Effector CD4-positive, alpha-beta T cell (primary cell): ENCODE measurements around the gene QPRT.
"Not testable (repeated sequence)": the region's sequence is repeated elsewhere in the genome, so short reads cannot be mapped to it uniquely, and the experiment has no call there.

Source experiments
- DNase-seq: peaks from one replicate; pipeline ENCODE4 v3.0.0-alpha.2; 2020
- total RNA-seq: gene quantifications from one replicate; lab custom pipeline; 2026; lab: John Stamatoyannopoulos, UW

Gene QPRT
- total RNA-seq, result 1.5 reads per million

DNA sequence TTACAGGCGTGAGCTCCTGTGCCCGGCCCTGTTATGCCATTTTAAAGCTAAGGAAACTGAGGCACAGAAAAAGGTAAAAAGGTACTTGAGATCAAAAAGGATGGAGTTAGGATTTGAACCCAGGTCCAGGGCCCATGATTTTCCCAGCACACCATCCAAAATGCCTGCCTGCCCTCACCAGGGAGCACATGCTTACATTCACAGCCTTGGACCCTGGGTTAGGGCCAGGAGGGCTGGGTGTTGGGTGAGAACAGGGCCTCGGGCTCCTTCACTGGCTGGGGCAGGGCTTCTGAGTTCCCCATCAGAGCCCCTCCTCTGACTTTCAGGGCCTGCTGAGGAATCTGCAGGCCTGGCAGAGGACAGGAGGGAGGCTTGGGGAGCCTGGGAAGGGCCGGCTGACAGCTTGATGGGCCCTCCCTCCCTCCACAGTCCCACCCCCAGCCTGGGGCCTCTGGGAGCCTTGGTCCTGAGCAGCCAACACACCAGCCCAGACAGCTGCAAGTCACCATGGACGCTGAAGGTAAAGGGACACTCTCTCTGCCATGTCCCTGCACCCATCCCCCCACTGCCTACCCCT, at the start of gene QPRT:
TSS of gene QPRT (plus strand) at position 490 of the 577 bp plus-strand sequence. CDS start at position 508, 18 bp downstream.
- DNase-seq, result no peak

DNA sequence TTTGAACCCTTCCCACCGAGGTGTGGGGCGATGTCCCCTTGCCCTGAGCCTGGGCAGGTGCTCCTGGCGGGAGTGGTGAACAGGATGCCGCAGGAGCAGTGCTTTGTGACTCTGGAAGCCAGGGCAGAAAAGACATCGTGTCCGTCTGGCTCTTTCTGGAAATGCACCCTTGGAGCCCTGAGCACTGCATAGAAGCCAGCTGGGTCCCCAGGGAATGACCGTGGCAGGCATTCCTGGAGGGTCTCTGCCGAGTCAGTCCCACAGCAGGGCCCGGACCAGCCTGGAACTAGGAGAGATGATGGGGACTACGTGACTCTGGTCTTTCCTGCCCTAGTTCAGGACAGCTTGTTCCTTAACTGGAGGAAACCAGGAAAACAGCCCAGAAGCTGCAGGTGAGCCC, 49.7 kb upstream of the QPRT start:
- not testable (repeated sequence) for DNase-seq

DNA sequence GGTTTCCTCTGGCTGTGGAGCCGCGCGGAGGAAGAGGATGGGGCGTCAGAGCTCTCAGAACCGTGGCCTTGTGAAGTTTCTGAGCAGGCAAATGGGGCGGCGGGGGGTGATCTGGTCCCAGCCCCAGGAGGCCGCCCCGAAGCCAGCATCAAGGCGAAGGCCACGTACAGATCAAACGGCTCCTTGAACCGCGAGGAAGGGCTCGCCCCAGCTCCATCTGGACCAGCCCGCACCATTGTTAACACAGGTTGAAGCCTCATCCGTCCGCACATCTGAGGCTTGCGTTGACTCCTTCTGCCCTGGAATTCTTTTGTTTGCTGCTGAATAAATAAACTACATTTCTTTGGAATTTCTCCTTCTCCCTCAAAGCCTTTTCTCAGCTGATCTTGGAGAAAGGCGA, 47.3 kb upstream of the QPRT start:
- DNase-seq, result not testable (repeated sequence)

DNA sequence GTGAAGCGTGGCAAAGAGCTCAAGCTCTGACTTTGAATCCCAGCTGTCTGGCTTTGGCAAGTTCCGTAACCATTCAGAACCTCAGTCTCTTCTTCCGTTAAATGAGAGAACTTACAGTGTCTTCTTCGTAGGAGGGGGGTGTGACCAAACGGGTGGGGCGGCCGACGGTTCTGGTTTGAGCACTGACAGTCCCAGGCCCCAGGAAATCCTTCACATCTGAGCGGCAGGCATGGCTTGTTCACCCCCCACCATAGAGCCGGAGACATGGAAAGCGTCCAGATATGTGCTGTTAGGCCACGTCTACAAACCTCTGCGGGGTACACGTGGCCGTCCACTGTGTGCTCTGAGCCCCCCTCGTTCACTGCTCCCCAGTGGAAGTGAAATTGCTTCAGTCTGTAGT, 43.1 kb upstream of the QPRT start:
- not testable (repeated sequence) for DNase-seq

DNA sequence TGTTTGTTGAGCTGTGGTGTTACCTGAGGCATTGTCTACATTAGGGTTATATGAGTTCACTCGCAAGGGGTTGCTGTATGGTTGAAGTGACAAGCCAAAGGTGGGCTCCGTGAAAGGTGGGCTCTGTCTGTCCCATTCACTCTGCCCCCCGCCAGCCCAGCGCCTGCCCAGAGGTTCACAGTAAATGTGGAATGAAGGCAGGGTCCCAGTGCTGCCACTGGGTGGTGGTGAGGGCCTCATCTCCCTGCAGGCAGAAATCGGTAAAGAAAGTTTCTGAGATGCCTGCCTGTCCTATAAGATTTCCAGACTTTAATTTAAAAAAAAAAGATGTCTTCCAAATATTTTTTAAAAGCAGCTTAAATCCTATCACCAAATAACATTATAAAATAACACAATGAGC, 42.6 kb upstream of the QPRT start:
- DNase-seq, result not testable (repeated sequence)

DNA sequence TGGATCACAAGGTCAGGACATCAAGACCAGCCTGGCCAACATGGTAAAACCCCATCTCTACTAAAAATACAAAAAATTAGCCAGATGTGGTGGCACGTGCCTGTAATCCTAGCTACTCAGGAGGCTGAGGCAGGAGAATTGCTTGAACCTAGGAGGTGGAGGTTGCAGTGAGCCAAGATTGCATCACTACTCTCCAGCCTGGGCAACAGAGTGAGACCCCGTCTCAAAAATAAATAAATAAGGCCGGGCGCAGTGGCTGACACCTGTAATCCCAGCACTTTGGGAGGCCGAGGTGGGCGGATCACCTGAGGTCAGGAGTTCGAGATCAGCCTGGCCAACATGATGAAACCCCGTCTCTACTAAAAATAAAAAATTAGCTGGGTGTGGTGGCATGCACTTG, 40.2 kb upstream of the QPRT start:
- not testable (repeated sequence) for DNase-seq

DNA sequence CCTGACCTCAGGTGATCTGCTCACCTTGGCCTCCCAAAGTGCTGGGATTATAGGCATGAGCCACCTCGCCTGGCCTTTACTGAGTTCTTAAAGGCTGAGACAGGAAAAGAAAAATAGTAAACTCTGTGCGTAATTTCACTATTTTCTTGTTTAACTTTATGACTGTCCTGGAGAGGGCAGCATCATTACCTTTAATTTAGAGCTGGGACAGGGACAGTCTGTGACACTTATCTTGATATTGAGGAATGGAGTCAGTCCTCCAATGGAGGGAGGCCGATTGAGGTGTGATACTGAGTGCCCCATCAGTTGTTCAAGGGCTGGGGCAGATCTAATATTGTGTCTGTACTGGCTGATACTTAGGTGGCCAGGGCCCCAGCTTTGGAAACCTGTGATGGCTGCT, 37.4 kb upstream of the QPRT start:
- DNase-seq, result no peak

DNA sequence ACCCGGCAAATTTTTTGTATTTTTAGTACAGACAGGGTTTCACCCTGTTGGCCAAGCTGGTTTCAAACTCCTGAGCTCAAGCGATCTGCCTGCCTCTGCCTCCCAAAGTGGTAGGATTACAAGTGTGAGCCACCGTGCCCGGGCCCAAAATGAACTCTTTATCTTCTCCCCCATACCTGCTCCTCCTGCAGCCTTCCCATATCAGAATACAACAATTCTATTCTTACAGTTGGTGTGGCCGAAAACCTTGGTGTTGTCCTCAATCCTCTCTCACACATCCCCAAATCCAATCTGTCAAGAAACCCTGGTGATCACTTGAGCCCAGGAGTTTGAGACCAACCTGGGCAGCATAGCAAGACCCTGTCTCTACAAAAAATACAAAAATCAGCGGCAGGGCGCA, 35.4 kb upstream of the QPRT start:
- no peak for DNase-seq

DNA sequence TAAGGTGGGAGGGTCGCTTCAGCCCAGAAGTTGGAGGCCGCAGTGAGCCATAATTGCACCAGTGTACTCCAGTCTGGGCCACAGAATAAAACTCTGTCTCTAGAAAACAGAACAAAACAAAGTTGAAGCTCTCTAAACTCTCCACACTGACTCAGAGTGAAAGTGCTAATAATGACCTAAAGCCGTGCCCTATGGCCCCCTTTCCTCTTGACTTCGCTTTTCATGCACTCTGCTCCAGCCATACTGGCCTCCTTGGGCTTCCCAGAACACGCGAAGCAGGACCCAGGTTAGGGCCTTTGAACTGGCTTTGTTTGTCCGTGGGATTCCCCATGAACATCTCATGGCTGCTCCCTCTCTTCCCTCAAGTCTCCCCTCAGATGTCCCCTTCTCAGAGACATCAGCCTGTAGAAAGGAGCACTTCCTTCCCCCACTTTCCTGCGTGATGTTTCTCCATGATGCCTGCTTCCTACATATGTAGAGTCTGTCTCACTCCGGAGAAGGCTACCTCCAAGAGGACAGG, 34.6 kb upstream of the QPRT start:
- DNase-seq, result no peak

DNA sequence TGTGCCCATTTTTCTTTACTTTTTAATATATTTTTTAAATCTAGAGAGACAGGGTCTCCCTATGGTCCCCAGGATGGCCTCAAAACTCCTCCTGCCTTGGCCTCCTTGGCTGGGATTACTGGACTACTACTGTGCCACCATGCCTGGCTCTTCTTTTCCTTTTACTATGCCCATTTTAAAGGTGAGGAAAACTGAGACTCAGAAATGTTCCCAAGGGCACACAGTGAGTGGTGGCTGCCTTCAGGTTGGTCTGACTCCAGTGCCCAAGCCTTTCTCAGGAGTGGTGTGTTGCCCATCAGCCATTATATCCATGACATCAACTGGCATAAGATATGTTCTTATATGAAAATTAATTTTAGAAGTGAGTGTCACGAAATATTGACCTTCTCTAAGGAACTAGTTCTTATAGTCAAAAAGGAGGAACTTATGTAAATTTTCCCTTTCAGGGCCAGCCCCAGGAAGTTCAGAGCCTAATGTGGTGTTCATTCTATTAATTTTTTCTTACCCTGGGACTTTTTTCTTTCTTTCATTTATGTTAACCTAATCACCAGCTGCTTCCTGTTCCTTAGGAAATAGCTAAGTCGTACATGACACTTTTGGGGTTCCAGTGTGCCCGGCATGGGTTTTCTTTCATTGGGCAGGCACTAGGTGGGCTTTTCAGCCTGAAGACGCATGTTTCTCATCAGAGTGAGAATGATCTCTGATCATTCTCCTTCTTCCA, 33.8 kb upstream of the QPRT start:
- DNase-seq, result no peak

DNA sequence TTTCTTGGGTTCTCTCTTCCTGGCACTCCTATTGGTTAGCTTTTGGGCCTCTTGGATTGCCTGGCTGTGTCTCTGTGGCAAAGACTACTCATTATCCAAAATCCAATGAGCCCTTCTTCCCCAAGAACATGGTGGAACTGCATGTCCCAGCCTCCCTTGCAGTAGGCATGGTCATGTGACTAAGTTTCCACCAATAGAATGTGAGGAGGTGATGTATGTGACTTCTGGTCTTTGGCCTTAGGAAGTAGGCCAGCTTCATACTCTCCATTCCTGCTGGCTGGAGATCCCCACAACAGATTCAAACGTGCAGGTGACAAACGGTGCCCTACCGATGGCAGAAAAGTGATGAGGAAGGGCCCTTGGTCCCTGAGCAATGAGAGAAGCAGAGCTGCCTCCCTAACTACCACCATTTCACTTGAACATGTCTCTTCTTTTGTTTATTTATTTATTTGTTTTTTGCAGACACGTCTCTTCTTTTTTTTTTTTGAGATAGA, 33.2 kb upstream of the QPRT start:
- DNase-seq, result no peak

DNA sequence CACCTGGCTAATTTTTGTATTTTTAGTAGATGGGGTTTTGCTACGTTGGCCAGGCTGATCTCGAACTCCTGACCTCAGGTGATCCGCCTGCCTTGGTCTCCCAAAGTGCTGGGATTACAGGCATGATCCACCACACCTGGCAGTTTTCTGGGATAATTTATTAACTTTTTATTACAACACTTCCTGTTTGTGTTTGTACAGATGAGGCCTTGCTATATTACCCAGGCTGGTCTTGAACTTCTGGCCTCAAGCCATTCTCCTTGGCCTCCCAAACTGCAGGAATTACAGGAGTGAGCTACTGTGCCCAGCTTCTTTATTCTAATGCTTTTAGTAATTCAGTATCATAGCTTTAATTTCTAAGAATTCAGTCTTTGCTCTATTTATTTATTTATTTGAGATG, 32.0 kb upstream of the QPRT start:
- no peak for DNase-seq

DNA sequence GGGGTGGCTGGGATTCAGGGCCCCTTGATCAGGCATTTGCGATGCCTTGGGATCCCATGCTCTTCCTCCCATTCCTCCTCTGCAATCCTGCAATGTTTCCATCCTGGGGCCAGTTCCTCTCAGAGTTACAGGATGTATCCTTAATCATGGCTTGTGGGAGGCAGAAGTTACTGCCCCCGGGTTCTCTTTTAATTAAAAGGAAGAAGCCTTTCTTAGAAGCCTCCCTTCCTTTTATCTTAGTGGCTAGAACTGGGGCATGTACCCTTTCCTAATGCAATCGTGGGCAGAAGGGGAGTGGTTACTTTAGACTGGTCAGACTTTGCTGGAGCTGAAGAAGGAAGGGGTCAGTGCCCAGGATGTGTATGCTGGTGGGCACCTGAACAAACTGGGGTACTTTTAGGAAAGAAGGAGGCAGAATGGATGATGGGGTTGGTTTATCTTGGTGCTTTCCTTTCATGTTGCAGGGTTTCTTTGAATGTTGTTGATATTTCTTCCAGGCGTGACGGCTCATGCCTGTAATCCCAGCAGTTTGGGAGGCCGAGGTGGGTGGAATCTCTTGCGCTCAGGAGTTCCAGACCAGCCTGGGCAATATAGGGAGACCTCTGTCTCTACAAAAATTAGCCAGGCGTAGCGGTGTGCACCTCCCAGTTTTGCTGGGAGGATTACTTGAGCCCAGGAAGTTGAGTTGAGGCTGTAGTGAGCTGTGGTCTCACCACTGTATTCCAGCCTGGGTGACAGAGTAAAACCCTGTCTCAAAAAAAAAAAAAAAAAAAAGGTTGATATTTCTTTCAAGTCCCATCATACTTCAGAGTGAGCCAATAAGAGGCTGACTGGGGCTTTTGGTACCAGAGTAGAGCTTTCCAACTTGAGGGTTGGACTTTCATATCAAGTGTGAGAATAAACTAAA, 29.1 kb upstream of the QPRT start:
- no peak for DNase-seq

DNA sequence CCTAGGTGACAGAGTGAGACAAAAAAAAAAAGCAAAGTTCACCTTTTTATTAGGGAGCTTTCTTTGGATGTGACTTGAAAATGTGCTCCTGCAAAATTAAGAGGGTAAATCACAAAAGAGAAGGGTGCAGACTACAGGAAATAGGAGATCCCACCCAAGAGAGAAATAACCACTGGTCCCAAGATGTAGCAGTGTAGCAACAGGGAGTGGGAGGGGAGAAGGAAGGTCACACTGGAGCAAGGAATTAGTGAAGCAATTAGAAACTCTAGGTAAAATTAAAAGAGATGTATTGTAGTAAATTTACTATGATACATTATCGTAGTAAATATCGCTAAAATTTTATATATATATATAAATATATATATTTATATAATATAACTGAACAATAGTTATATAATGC, 28.2 kb upstream of the QPRT start:
- no peak for DNase-seq

DNA sequence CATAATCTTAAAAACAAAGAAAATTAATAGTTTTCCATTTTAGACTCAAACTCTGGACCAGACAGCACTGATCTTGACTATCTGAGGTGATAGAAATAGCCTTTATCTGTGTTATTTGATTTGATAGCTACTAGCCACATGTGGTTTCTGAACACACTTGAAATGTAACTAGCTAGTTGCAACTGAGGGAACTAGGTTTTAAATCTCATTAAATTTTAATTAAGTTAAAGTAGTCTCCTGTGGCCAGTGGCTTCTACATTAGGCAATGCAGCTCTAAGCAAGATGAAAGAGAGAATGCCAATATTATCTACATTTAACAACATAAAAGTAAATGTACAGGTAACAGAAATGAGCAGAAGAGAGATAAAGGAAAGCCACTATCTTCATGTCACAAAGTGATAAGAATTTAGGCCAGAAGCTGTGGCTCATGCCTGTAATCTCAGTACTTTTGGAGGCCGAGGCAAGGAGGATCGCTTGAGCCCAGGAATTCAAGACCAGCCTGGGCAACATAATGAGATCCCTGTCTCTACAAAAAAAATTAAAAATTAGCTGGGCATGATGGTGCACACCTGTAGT, 27.1 kb upstream of the QPRT start:
- DNase-seq, result no peak

DNA sequence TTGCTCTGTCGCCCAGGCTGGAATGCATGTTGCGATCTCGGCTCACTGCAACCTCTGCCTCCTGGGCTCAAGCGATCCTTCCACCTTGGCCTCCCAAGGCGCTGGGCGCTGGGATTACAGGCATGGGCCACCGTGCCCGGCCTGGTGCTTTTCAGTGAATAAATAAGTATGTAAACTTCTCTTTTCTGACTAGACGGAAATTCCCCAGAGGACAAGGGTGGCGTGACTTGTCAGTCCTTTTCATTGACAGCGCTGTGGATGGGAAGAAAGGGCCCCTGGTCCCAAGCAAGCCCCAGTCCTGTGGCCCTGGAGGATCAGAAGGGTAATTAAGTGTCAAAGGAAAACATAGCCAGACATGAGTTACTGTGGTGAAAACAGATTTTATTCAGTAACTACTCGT, 25.5 kb upstream of the QPRT start:
- DNase-seq, result no peak

DNA sequence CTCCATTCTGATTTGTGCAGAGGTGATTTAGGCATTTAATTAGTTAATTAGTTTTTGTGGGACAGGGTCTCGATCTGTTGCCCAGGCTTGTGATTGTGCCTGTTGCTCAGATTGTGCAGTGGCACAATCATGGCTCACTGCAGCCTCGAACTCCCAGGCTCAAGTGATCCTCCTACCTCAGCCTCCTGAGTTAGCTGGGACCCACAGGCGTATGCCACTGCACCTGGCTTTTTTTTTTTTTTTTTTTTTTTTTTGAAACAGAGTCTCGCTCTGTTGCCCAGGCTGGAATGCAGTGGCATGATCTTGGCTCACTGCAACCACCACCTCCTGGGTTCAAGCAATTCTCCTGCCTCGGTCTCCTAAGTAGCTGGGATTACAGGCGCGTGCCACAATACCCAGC, 25.1 kb upstream of the QPRT start:
- not testable (repeated sequence) for DNase-seq

DNA sequence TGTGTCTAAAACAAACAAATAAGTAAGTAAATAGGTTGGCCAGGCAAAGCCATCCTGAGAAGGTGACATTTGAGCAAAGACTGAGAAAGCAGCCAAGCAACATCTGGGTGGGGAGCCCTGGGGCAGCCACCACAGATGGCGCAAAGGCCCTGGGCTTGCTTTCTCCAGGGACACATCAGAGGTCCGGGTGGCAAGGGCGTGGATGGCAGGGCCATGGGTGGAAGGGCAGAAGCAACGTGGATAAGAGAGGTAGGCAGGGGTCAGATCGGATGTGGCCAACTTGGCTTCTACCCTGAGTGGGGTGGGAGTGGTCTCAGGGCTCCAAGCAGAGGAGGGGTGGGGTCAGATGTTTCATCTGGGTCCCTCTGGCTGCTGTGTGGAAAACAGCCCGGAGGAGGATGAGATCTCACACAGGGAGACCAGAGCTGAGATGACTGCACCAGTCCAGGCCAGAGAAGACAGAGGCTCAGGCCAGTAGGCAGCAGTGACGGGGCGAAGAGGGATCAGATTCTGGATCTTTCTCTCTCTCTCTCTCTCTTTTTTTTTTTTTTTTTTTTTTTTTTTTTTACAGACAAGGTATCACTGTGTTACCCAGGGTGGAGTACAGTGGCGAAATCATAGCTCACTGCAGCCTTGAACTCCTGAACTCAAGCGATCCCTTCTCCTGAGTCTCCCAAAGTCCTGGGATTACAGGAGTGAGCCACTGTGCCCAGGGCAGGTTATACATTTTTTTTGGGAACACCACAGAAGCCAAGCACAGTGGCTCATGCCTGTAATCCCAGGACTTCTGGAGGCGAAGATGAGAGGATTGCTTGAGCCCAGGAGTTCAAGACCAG, 22.1 kb upstream of the QPRT start:
- no peak for DNase-seq

DNA sequence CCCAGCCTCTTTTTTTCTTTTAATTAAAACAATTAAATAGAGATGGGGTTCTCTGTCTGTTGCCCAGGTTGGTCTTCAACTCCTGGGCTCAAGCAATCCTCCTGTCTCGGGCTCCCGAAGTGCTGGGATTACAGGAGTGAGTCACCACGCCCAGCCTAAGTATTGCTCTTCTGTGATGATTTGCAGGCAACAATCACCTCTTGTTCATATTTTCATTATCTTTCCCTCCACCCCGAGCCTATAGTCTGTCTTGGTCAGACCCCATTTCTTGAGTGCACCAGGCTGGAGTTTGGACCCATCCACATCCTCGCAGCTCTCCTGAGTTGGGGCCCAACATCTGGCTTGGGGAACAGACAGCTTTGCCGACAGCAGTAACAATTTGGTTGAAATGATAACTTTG, 20.3 kb upstream of the QPRT start:
- DNase-seq, result no peak

DNA sequence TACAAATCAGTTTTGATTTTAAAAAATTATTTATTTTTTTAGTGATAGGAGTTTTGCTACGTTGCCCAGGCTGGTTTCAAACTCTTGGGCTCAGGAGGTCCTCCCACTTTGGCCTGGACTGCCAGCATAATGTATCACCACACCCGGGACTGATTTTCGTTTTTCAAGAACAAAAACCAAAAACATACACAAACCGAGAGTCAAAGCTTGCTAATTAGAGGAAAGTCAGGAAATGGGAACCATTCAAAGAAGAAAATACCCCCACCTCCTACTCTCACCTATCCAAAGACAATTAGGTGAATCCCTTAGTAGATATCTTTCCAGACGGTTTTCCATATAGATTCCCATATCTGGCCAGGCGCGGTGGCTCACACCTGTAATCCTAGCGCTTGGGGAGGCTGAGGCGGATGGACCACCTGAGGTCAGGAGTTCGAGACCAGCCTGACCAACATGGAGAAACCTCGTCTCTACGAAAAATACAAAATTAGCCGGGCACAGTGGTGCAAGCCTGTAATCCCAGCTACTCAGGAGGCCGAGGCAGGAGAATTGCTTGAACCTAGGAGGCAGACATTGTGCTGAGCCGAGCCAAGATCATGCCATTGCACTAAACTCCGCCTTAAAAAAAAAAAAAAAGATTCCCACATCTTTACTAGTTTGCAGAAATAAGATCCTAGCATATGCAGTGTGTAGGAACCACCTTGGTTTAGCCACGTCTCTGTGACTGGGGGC, 16.8 kb upstream of the QPRT start:
- DNase-seq, result no peak

DNA sequence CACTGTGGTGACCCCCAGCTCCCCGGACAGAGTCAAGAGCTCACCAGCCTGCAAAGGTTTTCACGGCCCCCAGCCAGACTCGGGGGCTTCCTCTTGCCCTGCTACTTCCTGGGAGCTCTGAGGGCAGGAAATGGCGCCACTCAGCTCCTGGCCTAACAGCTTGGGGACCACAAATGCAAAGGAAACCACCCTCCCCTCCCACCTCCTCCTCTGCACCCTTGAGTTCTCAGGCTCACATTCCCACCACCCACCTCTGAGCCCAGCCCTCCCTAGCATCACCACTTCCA, 16.3 kb upstream of the QPRT start:
- peak; percentile 39 for DNase-seq
